Calu3 (cell line): ENCODE data around the gene CIRBP. TPM values are rescaled to one million over a fixed set of nuclear protein-coding genes. Genes with fewer than 3 reads are reported as not detected.
"Not testable (repeated sequence)": the region's sequence is repeated elsewhere in the genome, so short reads cannot be mapped to it uniquely, and the experiment has no call there.

Experiments used
- BruUV-seq: library from RNA; stranded (reverse); fragments of 400-500 nt; replicated peaks from 2 replicates; lab custom pipeline; 2021; lab: Mats Ljungman, UMichigan
- CTCF ChIA-PET: fragments of 300-600 bp; sonication (Branson Sonifier 250); formaldehyde crosslinking; loops from one replicate; lab custom pipeline; 2022; ENCODE audit warnings: antibody characterized with exemption; lab: Charles Lee
- DNase-seq: peaks from one replicate; pipeline ENCODE4 v3.0.0; 2022
- H3K27ac Mint-ChIP-seq: one replicate; pipeline ENCODE4 v1.8.0; 2022; ENCODE audit warnings: mixed read lengths; ENCODE audit not compliant: unreplicated experiment
- H3K27me3 Mint-ChIP-seq: one replicate; pipeline ENCODE4 v1.8.0; 2022; ENCODE audit warnings: mixed read lengths; ENCODE audit not compliant: unreplicated experiment
- H3K36me3 Mint-ChIP-seq: one replicate; pipeline ENCODE4 v1.8.0; 2022; ENCODE audit warnings: mild to moderate bottlenecking, moderate library complexity, mixed read lengths; ENCODE audit not compliant: insufficient read depth, unreplicated experiment
- H3K4me1 Mint-ChIP-seq: one replicate; pipeline ENCODE4 v1.8.0; 2022; ENCODE audit warnings: mild to moderate bottlenecking, low read depth, mixed read lengths; ENCODE audit not compliant: unreplicated experiment
- H3K4me3 Mint-ChIP-seq: one replicate; pipeline ENCODE4 v1.8.0; 2022; ENCODE audit warnings: mild to moderate bottlenecking, low read depth, moderate library complexity, mixed read lengths; ENCODE audit not compliant: unreplicated experiment
- H3K9me3 Mint-ChIP-seq: one replicate; pipeline ENCODE4 v1.8.0; 2022; ENCODE audit warnings: low read depth, mixed read lengths; ENCODE audit not compliant: unreplicated experiment
- intact Hi-C: fragments of 100-400 bp; cut with micrococcal nuclease; formaldehyde crosslinking; loops from one replicate; pipeline ENCODE4 v1.10.0; 2022; ENCODE audit not compliant: unreplicated experiment
- total RNA-seq: library from RNA; stranded (reverse); gene quantifications from 2 replicates; pipeline ENCODE4 v1.2.3, GENCODE V29; 2022
- TF ChIP-seq, protein P1 (sequence below): fragments of 200-600 bp; IDR thresholded peaks from one replicate; pipeline ENCODE4 v1.8.0; 2022; ENCODE audit warnings: antibody characterized with exemption; ENCODE audit not compliant: unreplicated experiment

Gene CIRBP
- total RNA-seq, 1 experiment from 2014 or later, result 102 TPM

DNA sequence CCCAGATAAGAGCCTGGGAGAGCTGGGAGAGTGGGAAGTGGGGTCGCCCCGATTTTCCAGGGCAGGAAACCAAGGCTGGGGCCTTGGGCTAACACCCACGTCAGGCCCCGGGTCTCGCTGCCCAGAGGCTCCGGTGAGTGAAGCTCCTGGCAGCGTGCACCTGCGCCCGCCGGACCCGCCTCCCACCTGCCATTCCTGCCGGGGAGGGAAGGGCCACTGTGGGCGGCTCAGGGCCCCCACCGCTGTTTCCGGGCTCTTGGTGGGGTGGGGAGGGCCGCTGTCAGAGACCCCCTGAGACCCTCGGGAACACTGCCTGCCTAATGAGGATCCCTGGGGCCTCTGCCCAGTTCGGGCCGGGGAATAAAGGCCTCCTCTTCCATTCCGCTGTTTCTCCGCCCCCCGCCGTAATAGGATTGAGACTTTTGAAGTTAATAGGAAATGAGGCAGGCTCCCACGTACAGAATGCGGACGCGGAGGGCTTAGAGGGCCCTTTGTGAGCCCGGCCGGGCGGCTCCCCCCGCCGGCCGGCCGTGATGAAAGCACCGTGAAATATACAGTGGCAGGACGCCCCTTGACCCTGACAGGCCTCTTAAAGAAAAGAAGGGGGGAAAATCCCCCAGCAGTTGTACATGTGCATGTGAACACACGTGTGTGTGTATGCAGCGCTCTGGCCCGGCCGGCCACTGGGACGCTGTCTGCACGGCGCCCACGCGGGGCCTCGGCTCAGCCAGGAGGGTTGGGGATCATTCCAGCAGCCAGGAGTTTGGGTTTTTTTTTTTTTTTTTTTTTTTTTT, 49.7 kb downstream of the CIRBP start:
- Mint-ChIP-seq H3K27me3 (peaks cover 33% of the 10 kb centered on the region), H3K27ac (no peak overlapping the region), H3K36me3 (no peaks in the 10 kb centered on the region), H3K4me3 (no peak overlapping the region), H3K9me3 (no peaks in the 10 kb centered on the region), H3K4me1 (no peaks in the 10 kb centered on the region)
- BruUV-seq, result no TSS peak
- TF ChIP-seq, protein P1, sequence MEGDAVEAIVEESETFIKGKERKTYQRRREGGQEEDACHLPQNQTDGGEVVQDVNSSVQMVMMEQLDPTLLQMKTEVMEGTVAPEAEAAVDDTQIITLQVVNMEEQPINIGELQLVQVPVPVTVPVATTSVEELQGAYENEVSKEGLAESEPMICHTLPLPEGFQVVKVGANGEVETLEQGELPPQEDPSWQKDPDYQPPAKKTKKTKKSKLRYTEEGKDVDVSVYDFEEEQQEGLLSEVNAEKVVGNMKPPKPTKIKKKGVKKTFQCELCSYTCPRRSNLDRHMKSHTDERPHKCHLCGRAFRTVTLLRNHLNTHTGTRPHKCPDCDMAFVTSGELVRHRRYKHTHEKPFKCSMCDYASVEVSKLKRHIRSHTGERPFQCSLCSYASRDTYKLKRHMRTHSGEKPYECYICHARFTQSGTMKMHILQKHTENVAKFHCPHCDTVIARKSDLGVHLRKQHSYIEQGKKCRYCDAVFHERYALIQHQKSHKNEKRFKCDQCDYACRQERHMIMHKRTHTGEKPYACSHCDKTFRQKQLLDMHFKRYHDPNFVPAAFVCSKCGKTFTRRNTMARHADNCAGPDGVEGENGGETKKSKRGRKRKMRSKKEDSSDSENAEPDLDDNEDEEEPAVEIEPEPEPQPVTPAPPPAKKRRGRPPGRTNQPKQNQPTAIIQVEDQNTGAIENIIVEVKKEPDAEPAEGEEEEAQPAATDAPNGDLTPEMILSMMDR, result no peak
- DNase-seq, result no peak
- intact Hi-C loops, result no loop called here
- CTCF ChIA-PET, result no interaction called here

DNA sequence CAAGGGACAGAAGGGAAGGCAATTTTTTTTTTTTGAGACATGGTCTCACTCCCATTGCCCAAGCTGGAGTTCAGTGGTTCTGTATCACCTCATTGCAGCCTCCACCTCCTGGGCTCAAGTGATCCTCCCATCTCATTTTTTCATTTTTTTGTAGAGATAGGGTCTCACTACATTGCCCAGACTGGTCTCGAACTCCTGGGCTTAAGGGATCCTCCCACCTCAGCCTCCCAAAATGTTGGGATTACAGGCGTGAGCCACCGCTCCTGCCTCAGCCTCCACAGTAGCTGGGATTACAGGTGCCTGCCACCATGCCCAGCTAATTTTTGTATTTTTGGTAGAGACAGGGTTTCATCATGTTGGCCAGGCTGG, 51.1 kb downstream of the CIRBP start:
- H3K27ac Mint-ChIP-seq, DNase-seq, H3K36me3 Mint-ChIP-seq, BruUV-seq, H3K4me3 Mint-ChIP-seq, H3K4me1 Mint-ChIP-seq, H3K9me3 Mint-ChIP-seq, intact Hi-C loops: not testable (repeated sequence)
- peaks cover 47% of the 10 kb centered on the region for H3K27me3 Mint-ChIP-seq
- CTCF ChIA-PET, result interaction anchor here (0.6 kb wide), 1 partner anchor 123 kb away, joined by 3 read pairs; no protein-coding TSS in a partner anchor

DNA sequence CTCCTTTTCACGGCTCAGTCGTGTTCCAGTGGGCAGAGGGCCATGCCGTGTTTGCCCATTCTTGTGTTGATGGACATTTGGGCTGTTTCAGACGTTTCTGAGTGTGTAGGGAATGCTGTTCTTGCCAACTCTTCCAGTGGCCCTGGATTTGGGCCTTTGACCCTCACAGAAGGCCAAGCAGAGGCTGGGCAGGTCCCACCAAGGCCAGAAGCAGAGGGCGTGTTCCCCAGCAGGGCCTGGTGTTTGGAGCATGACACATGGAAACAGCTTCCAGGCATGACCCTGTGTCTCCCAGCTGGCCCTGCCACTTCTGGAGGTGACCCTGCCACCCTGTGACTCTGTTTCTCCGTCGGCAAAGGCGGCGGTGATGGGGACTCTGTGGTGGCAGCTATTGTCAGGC, 52.4 kb downstream of the CIRBP start:
- TF ChIP-seq, protein P1, result no peak
- CTCF ChIA-PET, result no interaction called here
- Mint-ChIP-seq H3K4me3 (no peak overlapping the region), H3K4me1 (no peaks in the 10 kb centered on the region), H3K27ac (no peak overlapping the region), H3K9me3 (no peaks in the 10 kb centered on the region), H3K36me3 (no peaks in the 10 kb centered on the region), H3K27me3 (peaks cover 54% of the 10 kb centered on the region)
- no peak for DNase-seq
- no TSS peak for BruUV-seq
- intact Hi-C loops, result no loop called here

DNA sequence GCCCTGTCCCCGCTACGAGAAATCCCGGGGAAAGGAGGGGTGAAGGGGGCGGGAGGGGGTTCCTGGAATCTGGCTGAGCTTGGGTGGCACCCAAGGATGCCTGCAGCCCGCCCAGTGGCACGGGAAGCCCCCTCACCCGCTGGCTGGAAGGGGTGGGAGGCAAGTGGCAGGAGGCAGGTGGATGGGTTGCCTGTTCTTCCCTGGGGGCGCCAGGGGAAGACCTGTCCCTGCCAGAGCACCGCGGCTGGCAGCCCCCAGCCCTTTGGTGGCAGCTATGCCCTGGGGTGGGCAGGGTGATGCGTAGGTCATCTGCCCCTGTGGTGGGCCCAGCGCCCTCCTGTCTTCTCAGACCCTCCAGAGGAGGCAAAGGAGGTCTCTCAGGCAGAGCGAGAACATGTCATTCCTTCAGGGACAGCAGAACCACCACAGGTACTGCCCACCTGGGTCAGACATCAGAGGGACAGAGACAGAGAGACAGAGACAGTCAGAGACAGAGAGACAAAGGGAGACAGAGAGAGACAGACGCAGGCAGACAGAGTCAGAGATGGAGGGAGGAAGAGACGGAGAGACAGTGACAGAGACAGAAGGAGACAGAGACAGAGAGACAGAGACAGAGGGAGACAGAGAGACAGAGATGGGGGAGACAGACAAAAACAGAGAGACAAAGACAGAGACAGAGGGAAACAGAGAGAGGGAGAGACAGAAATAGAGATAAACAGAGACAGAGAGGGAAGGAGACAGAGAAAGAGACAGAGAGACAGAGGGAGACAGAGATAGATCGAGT, 53.3 kb downstream of the CIRBP start:
- no peaks in the 10 kb centered on the region for H3K4me1 Mint-ChIP-seq
- CTCF ChIA-PET, result no interaction called here
- no TSS peak for BruUV-seq
- intact Hi-C loops, result no loop called here
- no peak overlapping the region for H3K27ac Mint-ChIP-seq
- H3K9me3 Mint-ChIP-seq, result no peaks in the 10 kb centered on the region
- H3K36me3 Mint-ChIP-seq, result no peaks in the 10 kb centered on the region
- no peak for DNase-seq
- peaks cover 48% of the 10 kb centered on the region for H3K27me3 Mint-ChIP-seq
- no peak overlapping the region for H3K4me3 Mint-ChIP-seq
- TF ChIP-seq, protein P1, result no peak
